Stomach (tissue), 4 donors: ENCODE data around the gene SLC38A1.
A peak's percentile ranks its signal among the peaks of the same experiment; 100 is the strongest.

ENCODE experiments used
- CTCF ChIP-seq, 7 experiments: fragments of 450-650 bp in 4 of 7; fragments of 200-600 bp in 3 of 7; sonication (generic) in 3 of 7; IDR thresholded peaks; one replicate each; pipeline ENCODE4 v1.5.1; 2016 to 2019; ENCODE audit warnings: antibody characterized with exemption in 7 of 7, control low read depth in 2 of 7, mild to moderate bottlenecking in 1 of 7
- POLR2A ChIP-seq, 4 donors: fragments of 450-650 bp; IDR thresholded peaks; one replicate each; pipeline ENCODE4 v1.6.1; 2016; ENCODE audit warnings: antibody characterized with exemption in 4 of 4, control low read depth in 2 of 4, mild to moderate bottlenecking in 1 of 4, moderate library complexity in 1 of 4
- POLR2AphosphoS5 ChIP-seq, 3 donors: sonication (generic); formaldehyde crosslinking; IDR thresholded peaks; one replicate each; pipeline ENCODE4 v1.6.1; 2016; ENCODE audit warnings: antibody characterized with exemption in 3 of 3

GRCh38 chr12:46153268-46153872 is 115.5 kb downstream of the SLC38A1 start:
- peak in 5 of 7 experiments; percentile 30 to 54 (median 34) for TF ChIP-seq CTCF (IDR thresholded peaks at IDR 0.05)
- no peak for TF ChIP-seq POLR2AphosphoS5 (IDR thresholded peaks at IDR 0.05)
- no peak for TF ChIP-seq POLR2A (IDR thresholded peaks at IDR 0.05)
